Astrocyte of the hippocampus (primary cell): ENCODE results near the gene YRDC.
A peak's percentile ranks its signal among the peaks of the same experiment; 100 is the strongest.

Experiments used
- DNase-seq: peaks from one replicate; pipeline ENCODE4 v3.0.0; 2011; ENCODE audit warnings: low read depth, low spot score

YRDC gene

GRCh38 chr1:37822906-37823815, 15.2 kb upstream of the YRDC start:
- peak; percentile 25 for DNase-seq

GRCh38 chr1:37821481-37821880, 13.5 kb upstream of the YRDC start:
- no peak for DNase-seq

GRCh38 chr1:37817481-37817880, 9.5 kb upstream of the YRDC start:
- DNase-seq, result peak; percentile 50

- no peak for DNase-seq
These were observed 6.2 kb upstream of the YRDC start for GRCh38 chr1:37814252-37814651.

- no peak for DNase-seq
These were observed 5.6 kb upstream of the YRDC start for GRCh38 chr1:37813529-37814145.

- DNase-seq, result peak; percentile 83
These were observed 3.1 kb upstream of the YRDC start for GRCh38 chr1:37811027-37811655.

- no peak for DNase-seq
These were observed 1.9 kb upstream of the YRDC start for GRCh38 chr1:37809942-37810341.

- peak; percentile 91 for DNase-seq
These were observed 636 bp upstream of the YRDC start for GRCh38 chr1:37808369-37809319.

- no peak for DNase-seq
These were observed 821 bp downstream of the YRDC start for GRCh38 chr1:37807220-37807554.

- DNase-seq, result no peak
These were observed 5.6 kb downstream of the YRDC start for GRCh38 chr1:37802439-37802838.

- DNase-seq, result peak; percentile 75
These were observed 10.2 kb downstream of the YRDC start for GRCh38 chr1:37797750-37798345.

- peak; percentile 80 for DNase-seq
These were observed 12.5 kb downstream of the YRDC start for GRCh38 chr1:37795340-37796125.

GRCh38 chr1:37794372-37795339, 13.4 kb downstream of the YRDC start:
- no peak for DNase-seq

- DNase-seq, result peak; percentile 84
These were observed 14.1 kb downstream of the YRDC start, which contains the start of gene MANEAL for GRCh38 chr1:37793773-37794371. MANEAL (plus strand) TSS chr1:37793847; CDS start chr1:37794183, 336 bp downstream.

- DNase-seq, result no peak
These were observed 14.9 kb downstream of the YRDC start for GRCh38 chr1:37792943-37793686.

GRCh38 chr1:37782491-37782890, 25.5 kb downstream of the YRDC start:
- DNase-seq, result no peak

- DNase-seq, result no peak
These were observed 29.4 kb downstream of the YRDC start for GRCh38 chr1:37778654-37779053.

GRCh38 chr1:37776946-37777516, 31.0 kb downstream of the YRDC start:
- DNase-seq, result no peak
